Tibial nerve (tissue), 4 donors: Measurements from ENCODE around the gene CFAP57.
A peak's percentile ranks its signal among the peaks of the same experiment; 100 is the strongest.

Experiments
- CTCF ChIP-seq, 5 experiments: fragments of 200-600 bp in 3 of 5; fragments of 450-650 bp in 2 of 5; sonication (generic) in 3 of 5; IDR thresholded peaks; one replicate each; pipeline ENCODE4 v1.5.1; 2016 to 2019; ENCODE audit warnings: antibody characterized with exemption in 5 of 5, mild to moderate bottlenecking in 3 of 5, moderate library complexity in 2 of 5
- EP300 ChIP-seq, 2 donors: sonication (generic); formaldehyde crosslinking; IDR thresholded peaks; one replicate each; pipeline ENCODE4 v1.6.1; 2017; ENCODE audit warnings: antibody characterized with exemption in 2 of 2, mild to moderate bottlenecking in 1 of 2
- POLR2A ChIP-seq, 2 donors: fragments of 450-650 bp; IDR thresholded peaks; one replicate each; pipeline ENCODE4 v1.6.1; 2017; ENCODE audit warnings: antibody characterized with exemption in 2 of 2, mild to moderate bottlenecking in 2 of 2, moderate library complexity in 2 of 2

GRCh38 chr1:43227143-43227764 is 55.1 kb downstream of the CFAP57 start:
- no peak for TF ChIP-seq POLR2A (IDR thresholded peaks at IDR 0.05)
- peak; percentile 86 to 97 (median 95) for TF ChIP-seq CTCF (IDR thresholded peaks at IDR 0.05)
- TF ChIP-seq EP300 (IDR thresholded peaks at IDR 0.05), result peak in 1 of 2 donors; percentile 43
